Caki2 (cell line): ENCODE measurements around the gene PCCB. TPM values are rescaled to one million over a fixed set of nuclear protein-coding genes. Genes with fewer than 3 reads are reported as not detected.
"Not testable (repeated sequence)": the region's sequence is repeated elsewhere in the genome, so short reads cannot be mapped to it uniquely, and the experiment has no call there.

Experiments
- DNase-seq: peaks from one replicate; pipeline ENCODE4 v3.0.0-alpha.2; 2015; ENCODE audit warnings: low read depth
- in situ Hi-C: cut with HindIII; loops from 2 replicates; pipeline ENCODE4 v1.10.0; 2016; ENCODE audit warnings: low sequenced_read_pairs, low pct_unique_long_range_greater_than_20kb, mixed read lengths
- total RNA-seq: library from RNA; depleted of rRNA; stranded (reverse); fragments of >200 nt; shearing (Covaris generic); gene quantifications from 2 replicates; pipeline ENCODE4 v1.2.3, GENCODE V29; 2014; ENCODE audit warnings: low replicate concordance

The PCCB gene
- total RNA-seq, 1 experiment from 2014 or later, result 65.5 TPM

GRCh38 chr3:136294176-136294575 is 44.0 kb downstream of the PCCB start:
- DNase-seq, result no peak
- in situ Hi-C loops, result no loop called here

- DNase-seq, result no peak
- in situ Hi-C loops, result no loop called here
Measured at GRCh38 chr3:136296960-136297359, 46.8 kb downstream of the PCCB start.

GRCh38 chr3:136297826-136298225 is 47.7 kb downstream of the PCCB start:
- no peak for DNase-seq
- in situ Hi-C loops, result no loop called here

GRCh38 chr3:136300444-136300843 is 50.3 kb downstream of the PCCB start:
- DNase-seq, result no peak
- in situ Hi-C loops, result no loop called here

- DNase-seq, result peak; percentile 4
- in situ Hi-C loops, result no loop called here
Measured at GRCh38 chr3:136305879-136306278, 55.7 kb downstream of the PCCB start.

GRCh38 chr3:136311261-136311660 is 61.1 kb downstream of the PCCB start:
- DNase-seq, result peak; percentile 12
- in situ Hi-C loops, result no loop called here

GRCh38 chr3:136311968-136312367 is 61.8 kb downstream of the PCCB start:
- in situ Hi-C loops, result no loop called here
- no peak for DNase-seq

GRCh38 chr3:136326316-136326715 is 76.2 kb downstream of the PCCB start:
- in situ Hi-C loops, result no loop called here
- DNase-seq, result no peak

- DNase-seq, result no peak
- in situ Hi-C loops, result no loop called here
Measured at GRCh38 chr3:136327671-136328070, 77.5 kb downstream of the PCCB start.

- in situ Hi-C loops, result no loop called here
- DNase-seq, result no peak
Measured at GRCh38 chr3:136329593-136329992, 79.5 kb downstream of the PCCB start.

GRCh38 chr3:136330900-136331299 is 80.8 kb downstream of the PCCB start:
- no peak for DNase-seq
- in situ Hi-C loops, result no loop called here

- no peak for DNase-seq
- in situ Hi-C loops, result no loop called here
Measured at GRCh38 chr3:136332302-136332701, 82.2 kb downstream of the PCCB start.

- DNase-seq, result no peak
- in situ Hi-C loops, result no loop called here
Measured at GRCh38 chr3:136332776-136333175, 82.6 kb downstream of the PCCB start.

- DNase-seq, result no peak
- in situ Hi-C loops, result no loop called here
Measured at GRCh38 chr3:136334209-136334608, 84.1 kb downstream of the PCCB start.

GRCh38 chr3:136334726-136335125 is 84.6 kb downstream of the PCCB start:
- in situ Hi-C loops, DNase-seq: not testable (repeated sequence)

- no peak for DNase-seq
- in situ Hi-C loops, result no loop called here
Measured at GRCh38 chr3:136336329-136337100, 86.4 kb downstream of the PCCB start.

- DNase-seq, result no peak
- in situ Hi-C loops, result no loop called here
Measured at GRCh38 chr3:136343446-136343845, 93.3 kb downstream of the PCCB start.

GRCh38 chr3:136343873-136344555 is 93.9 kb downstream of the PCCB start:
- peak; percentile 41 for DNase-seq
- in situ Hi-C loops, result no loop called here

GRCh38 chr3:136346486-136346885 is 96.3 kb downstream of the PCCB start:
- in situ Hi-C loops, result no loop called here

GRCh38 chr3:136350132-136350531 is 100.0 kb downstream of the PCCB start:
- in situ Hi-C loops, result no loop called here
- peak; percentile 7 for DNase-seq

More at GRCh38 chr3:136346486-136346885, 96.3 kb downstream of the PCCB start:
- DNase-seq, result no peak
